OCI-LY7 (cell line): Measurements from ENCODE around the gene BICDL2. TPM values are rescaled to one million over a fixed set of nuclear protein-coding genes. Genes with fewer than 3 reads are reported as not detected.

Experiments used
- BruUV-seq: library from RNA; stranded (reverse); fragments of 400-500 nt; replicated peaks from 2 replicates; lab custom pipeline; 2021; lab: Mats Ljungman, UMichigan
- CTCF ChIA-PET: fragments of 300-600 bp; sonication (Branson Sonifier 250); formaldehyde crosslinking; loops from one replicate; lab custom pipeline; 2022; ENCODE audit warnings: antibody characterized with exemption; ENCODE audit not compliant: unreplicated experiment; lab: Charles Lee
- POLR2A ChIA-PET: fragments of 300-600 bp; sonication (Branson Sonifier 250); formaldehyde crosslinking; loops from one replicate; lab custom pipeline; 2022; ENCODE audit warnings: antibody characterized with exemption; lab: Charles Lee
- DNase-seq: peaks from one replicate; pipeline ENCODE4 v3.0.0-alpha.2; 2015; ENCODE audit warnings: low spot score
- H2AFZ ChIP-seq: fragments of 200-600 bp; sonication (generic), shearing (Covaris generic); 2 replicates; pipeline ENCODE4 v1.6.1; 2014; ENCODE audit warnings: mild to moderate bottlenecking, antibody characterized with exemption, low read length, moderate library complexity
- H3K27ac ChIP-seq: fragments of 200-600 bp; sonication (generic); 2 replicates; pipeline ENCODE4 v1.5.1; 2014; ENCODE audit warnings: mixed run types, low read depth, mild to moderate bottlenecking, moderate library complexity, low read length, inconsistent platforms; ENCODE audit not compliant: poor library complexity, severe bottlenecking
- H3K36me3 ChIP-seq: fragments of 200-600 bp; sonication (generic); 2 replicates; pipeline ENCODE4 v1.6.1; 2014; ENCODE audit warnings: mild to moderate bottlenecking, antibody characterized with exemption, low read length, moderate library complexity, mixed read lengths; ENCODE audit not compliant: insufficient read depth
- H3K4me1 ChIP-seq: fragments of 200-600 bp; sonication (generic); 2 replicates; pipeline ENCODE4 v1.5.1; 2014; ENCODE audit warnings: mild to moderate bottlenecking, low read length; ENCODE audit not compliant: insufficient read depth, poor library complexity, severe bottlenecking
- H3K4me2 ChIP-seq: fragments of 200-600 bp; sonication (generic); 2 replicates; pipeline ENCODE4 v1.6.1; 2014; ENCODE audit warnings: mild to moderate bottlenecking, low read length
- H3K4me3 ChIP-seq: fragments of 200-600 bp; sonication (generic); 2 replicates; pipeline ENCODE4 v1.5.1; 2014; ENCODE audit warnings: mild to moderate bottlenecking, low read depth, low read length; ENCODE audit not compliant: poor library complexity, severe bottlenecking
- H3K79me2 ChIP-seq: fragments of 200-600 bp; sonication (generic); 2 replicates; pipeline ENCODE4 v1.6.1; 2016; ENCODE audit warnings: low read depth, mild to moderate bottlenecking, low read length, moderate library complexity, mixed read lengths; ENCODE audit not compliant: insufficient read depth
- H3K9me2 ChIP-seq: fragments of 200-600 bp; sonication (generic); 2 replicates; pipeline ENCODE4 v1.6.1; 2016; ENCODE audit warnings: mild to moderate bottlenecking, low read length, mixed read lengths; ENCODE audit not compliant: insufficient read depth
- H3K9me3 ChIP-seq: fragments of 200-600 bp; sonication (generic); 2 replicates; pipeline ENCODE4 v1.6.1; 2014; ENCODE audit warnings: mild to moderate bottlenecking, mixed run types, low read length, mixed read lengths
- H4K20me1 ChIP-seq: fragments of 200-600 bp; sonication (generic); 2 replicates; pipeline ENCODE4 v1.6.1; 2014; ENCODE audit warnings: mild to moderate bottlenecking, antibody characterized with exemption, low read length, moderate library complexity, mixed read lengths; ENCODE audit not compliant: insufficient read depth
- CTCF ChIP-seq: fragments of 200-600 bp; sonication (generic); conservative IDR thresholded peaks from 2 replicates; pipeline ENCODE4 v1.5.1; 2014; ENCODE audit warnings: mild to moderate bottlenecking, antibody characterized with exemption, low read length, moderate library complexity, mixed read lengths
- EZH2phosphoT487 ChIP-seq: fragments of 200-600 bp; sonication (generic); IDR thresholded peaks from 2 replicates; pipeline ENCODE4 v1.6.1; 2018; ENCODE audit warnings: low read depth, borderline replicate concordance, mild to moderate bottlenecking, mixed run types, antibody characterized with exemption, low read length, moderate library complexity, mixed read lengths
- intact Hi-C: fragments of 100-400 bp; cut with micrococcal nuclease; formaldehyde crosslinking; loops from one replicate; pipeline ENCODE4 v1.10.0; 2022; ENCODE audit not compliant: unreplicated experiment
- small RNA-seq: library from RNA; depleted of rRNA; stranded (forward); fragments of <200 nt; gene quantifications from one replicate; pipeline ENCODE3, GENCODE V24; 2014
- total RNA-seq, 2 experiments: library from RNA; depleted of rRNA in 1 of 2; stranded (reverse); fragments of >200 nt in 1 of 2; shearing (Covaris generic) in 1 of 2; gene quantifications; 2 replicates each; pipeline ENCODE4 v1.2.3, GENCODE V29; 2014 to 2022

Gene BICDL2
- total RNA-seq, 2 experiments from 2014 or later: not detected

- TF ChIP-seq CTCF (no peak), EZH2phosphoT487 (no peak)
- Histone ChIP-seq H3K4me3 (peak within 1 kb of the TSS; percentile 80), H3K9me2 (no peaks in the 10 kb centered on the region), H4K20me1 (no peaks in the 10 kb centered on the region), H3K27ac (peak within 1 kb of the TSS; percentile 67), H3K79me2 (peaks cover 27% of the 10 kb centered on the region; the same call in 1 of the 2 replicates), H2AFZ (peak within 1 kb of the TSS; percentile 10; the same call in 1 of the 2 replicates), H3K9me3 (no peaks in the 10 kb centered on the region), H3K36me3 (peaks cover 40% of the 10 kb centered on the region), H3K4me2 (peak within 1 kb of the TSS; percentile 86), H3K4me1 (peaks cover 48% of the 10 kb centered on the region)
- BruUV-seq: TSS peak; percentile 95
- DNase-seq: peak; percentile 94
- intact Hi-C loops: loop anchor here (1.0 to 5.0 kb wide), 2 partner anchors 11 to 68 kb away; partner anchors contain the start of genes FLYWCH1 and PAQR4
- POLR2A ChIA-PET: interaction anchor here (0.7 kb wide), 1 partner anchor 225 kb away, joined by 3 read pairs; no protein-coding TSS in a partner anchor
- CTCF ChIA-PET: interaction anchor here (1.2 kb wide), 1 partner anchor 24 kb away, joined by 3 read pairs; no protein-coding TSS in a partner anchor
Measured at GRCh38 chr16:2980227-2981176, 56.2 kb downstream of the BICDL2 start, which contains the start of gene PKMYT1. Gene PKMYT1 (minus strand): TSS chr16:2980446. CDS start chr16:2979657, 789 bp downstream.

GRCh38 chr16:2979669-2980226 lies 57.0 kb downstream of the BICDL2 start:
- peaks cover 48% of the 10 kb centered on the region for H3K4me1 ChIP-seq
- peak overlapping the region; percentile 10; the same call in 1 of the 2 replicates for H2AFZ ChIP-seq
- H3K9me2 ChIP-seq: no peaks in the 10 kb centered on the region
- no peaks in the 10 kb centered on the region for H3K9me3 ChIP-seq
- peaks cover 27% of the 10 kb centered on the region; the same call in 1 of the 2 replicates for H3K79me2 ChIP-seq
- CTCF ChIA-PET: no interaction called here
- H3K36me3 ChIP-seq: peaks cover 48% of the 10 kb centered on the region
- no peaks in the 10 kb centered on the region for H4K20me1 ChIP-seq
- peak; percentile 42 for DNase-seq
- TF ChIP-seq EZH2phosphoT487 (no peak), CTCF (no peak)
- BruUV-seq: no TSS peak
- intact Hi-C loops: loop anchor here (1.0 to 5.0 kb wide), 2 partner anchors 10 to 67 kb away; partner anchors contain the start of genes FLYWCH1 and PAQR4
- peak overlapping the region; percentile 80 for H3K4me3 ChIP-seq
- H3K4me2 ChIP-seq: peak overlapping the region; percentile 77
- peak overlapping the region; percentile 67 for H3K27ac ChIP-seq
- POLR2A ChIA-PET: no interaction called here

Small RNAs within 50 kb of the gene (small RNA-seq; reads per million reads assigned to genes)
- gene LINC00514: not detected
- gene RNU1-22P: 0.94 reads per million, percentile 45 among the genes with 10 or more reads in this experiment

Other genes starting within 250 kb of the BICDL2 start
- gene PRSS33, start 249.4 kb downstream of the BICDL2 start, total RNA-seq (2014; rRNA removed; shearing (Covaris generic)): not detected in 2 replicates
- gene PRSS33, start 249.4 kb downstream of the BICDL2 start, total RNA-seq (2022): not detected in 2 replicates
- gene PRSS41, start 238.5 kb downstream of the BICDL2 start, total RNA-seq (2014; rRNA removed; shearing (Covaris generic)): not detected in 2 replicates
- gene PRSS41, start 238.5 kb downstream of the BICDL2 start, total RNA-seq (2022): not detected in 2 replicates
- 44.5 and 68.7 TPM in 2 replicates for gene PRSS21, start 219.7 kb downstream of the BICDL2 start, total RNA-seq (2014; rRNA removed; shearing (Covaris generic))
- 69.6 and 75.1 TPM in 2 replicates for gene PRSS21, start 219.7 kb downstream of the BICDL2 start, total RNA-seq (2022)
- gene ZG16B, start 206.6 kb downstream of the BICDL2 start, total RNA-seq (2014; rRNA removed; shearing (Covaris generic)): 1.2 and 4.0 TPM in 2 replicates
- gene ZG16B, start 206.6 kb downstream of the BICDL2 start, total RNA-seq (2022): 2.5 and 2.6 TPM in 2 replicates
- gene PRSS22, start 178.8 kb downstream of the BICDL2 start, total RNA-seq (2014; rRNA removed; shearing (Covaris generic)): not detected in 2 replicates
- gene PRSS22, start 178.8 kb downstream of the BICDL2 start, total RNA-seq (2022): not detected in 2 replicates
- 38.7 and 44.9 TPM in 2 replicates for gene FLYWCH2, start 153.7 kb downstream of the BICDL2 start, total RNA-seq (2014; rRNA removed; shearing (Covaris generic))
- 22.3 and 23.9 TPM in 2 replicates for gene FLYWCH2, start 153.7 kb downstream of the BICDL2 start, total RNA-seq (2022)
- gene FLYWCH1, start 125.0 kb downstream of the BICDL2 start, total RNA-seq (2014; rRNA removed; shearing (Covaris generic)): 25.3 and 26.1 TPM in 2 replicates
- gene FLYWCH1, start 125.0 kb downstream of the BICDL2 start, total RNA-seq (2022): 61.9 and 63.9 TPM in 2 replicates
- gene KREMEN2, start 72.7 kb downstream of the BICDL2 start, total RNA-seq (2014; rRNA removed; shearing (Covaris generic)): 0.09 and 0.28 TPM in 2 replicates
- gene KREMEN2, start 72.7 kb downstream of the BICDL2 start, total RNA-seq (2022): 0.31 TPM in 1 of 2 replicates, not detected in the other
- gene PAQR4, start 67.6 kb downstream of the BICDL2 start, total RNA-seq (2014; rRNA removed; shearing (Covaris generic)): 38.1 and 49.1 TPM in 2 replicates
- gene PAQR4, start 67.6 kb downstream of the BICDL2 start, total RNA-seq (2022): 59.7 and 67.4 TPM in 2 replicates
- 80.2 and 104 TPM in 2 replicates for gene PKMYT1, start 56.5 kb downstream of the BICDL2 start, total RNA-seq (2014; rRNA removed; shearing (Covaris generic))
- 195 and 197 TPM in 2 replicates for gene PKMYT1, start 56.5 kb downstream of the BICDL2 start, total RNA-seq (2022)
- gene CLDN9, start 24.0 kb downstream of the BICDL2 start, total RNA-seq (2014; rRNA removed; shearing (Covaris generic)): 0.44 TPM in 1 of 2 replicates, not detected in the other
- gene CLDN9, start 24.0 kb downstream of the BICDL2 start, total RNA-seq (2022): 0.42 and 0.59 TPM in 2 replicates
- not detected in 2 replicates for gene CLDN6, start 18.8 kb downstream of the BICDL2 start, total RNA-seq (2014; rRNA removed; shearing (Covaris generic))
- gene CLDN6, start 18.8 kb downstream of the BICDL2 start, total RNA-seq (2022): not detected in 2 replicates
- 4.1 and 4.9 TPM in 2 replicates for gene TNFRSF12A, start 16.6 kb downstream of the BICDL2 start, total RNA-seq (2014; rRNA removed; shearing (Covaris generic))
- 1.3 and 1.9 TPM in 2 replicates for gene TNFRSF12A, start 16.6 kb downstream of the BICDL2 start, total RNA-seq (2022)
- gene HCFC1R1, start 13.0 kb downstream of the BICDL2 start, total RNA-seq (2014; rRNA removed; shearing (Covaris generic)): 17.1 and 29.1 TPM in 2 replicates
- 32.2 and 39.4 TPM in 2 replicates for gene HCFC1R1, start 13.0 kb downstream of the BICDL2 start, total RNA-seq (2022)
- 33.7 and 36.0 TPM in 2 replicates for gene THOC6, start 12.9 kb downstream of the BICDL2 start, total RNA-seq (2014; rRNA removed; shearing (Covaris generic))
- 26.3 and 33.6 TPM in 2 replicates for gene THOC6, start 12.9 kb downstream of the BICDL2 start, total RNA-seq (2022)
- 0.63 and 2.6 TPM in 2 replicates for gene MMP25, start 9.6 kb upstream of the BICDL2 start, total RNA-seq (2014; rRNA removed; shearing (Covaris generic))
- gene MMP25, start 9.6 kb upstream of the BICDL2 start, total RNA-seq (2022): 5.6 and 5.8 TPM in 2 replicates
- gene IL32, start 28.7 kb upstream of the BICDL2 start, total RNA-seq (2014; rRNA removed; shearing (Covaris generic)): not detected in 2 replicates
- not detected in 2 replicates for gene IL32, start 28.7 kb upstream of the BICDL2 start, total RNA-seq (2022)
- 0.09 TPM in 1 of 2 replicates, not detected in the other for gene ZSCAN10, start 62.4 kb upstream of the BICDL2 start, total RNA-seq (2014; rRNA removed; shearing (Covaris generic))
- 0.49 and 0.72 TPM in 2 replicates for gene ZSCAN10, start 62.4 kb upstream of the BICDL2 start, total RNA-seq (2022)
- 0.67 and 1.2 TPM in 2 replicates for gene ZNF205, start 75.6 kb upstream of the BICDL2 start, total RNA-seq (2014; rRNA removed; shearing (Covaris generic))
- 0.30 TPM in 1 of 2 replicates, not detected in the other for gene ZNF205, start 75.6 kb upstream of the BICDL2 start, total RNA-seq (2022)
- gene ZNF213, start 98.1 kb upstream of the BICDL2 start, total RNA-seq (2014; rRNA removed; shearing (Covaris generic)): 3.4 and 4.8 TPM in 2 replicates
- gene ZNF213, start 98.1 kb upstream of the BICDL2 start, total RNA-seq (2022): 8.5 and 9.1 TPM in 2 replicates
- not detected in 2 replicates for gene OR1F1, start 151.3 kb upstream of the BICDL2 start, total RNA-seq (2014; rRNA removed; shearing (Covaris generic))
- not detected in 2 replicates for gene OR1F1, start 151.3 kb upstream of the BICDL2 start, total RNA-seq (2022)
- gene ZNF200, start 198.2 kb upstream of the BICDL2 start, total RNA-seq (2014; rRNA removed; shearing (Covaris generic)): 19.8 and 26.2 TPM in 2 replicates
- 13.9 TPM in 2 replicates for gene ZNF200, start 198.2 kb upstream of the BICDL2 start, total RNA-seq (2022)
- gene MEFV, start 219.7 kb upstream of the BICDL2 start, total RNA-seq (2014; rRNA removed; shearing (Covaris generic)): 0.57 TPM in 1 of 2 replicates, not detected in the other
- gene MEFV, start 219.7 kb upstream of the BICDL2 start, total RNA-seq (2022): 0.27 TPM in 1 of 2 replicates, not detected in the other
- 65.2 and 65.9 TPM in 2 replicates for gene ZNF263, start 246.5 kb upstream of the BICDL2 start, total RNA-seq (2014; rRNA removed; shearing (Covaris generic))
- 27.6 and 27.9 TPM in 2 replicates for gene ZNF263, start 246.5 kb upstream of the BICDL2 start, total RNA-seq (2022)